Kidney epithelial cell (primary cell): ENCODE measurements around the gene LMO4. TPM values are rescaled to one million over a fixed set of nuclear protein-coding genes. Genes with fewer than 3 reads are reported as not detected.

Experiments
- DNase-seq: peaks from one replicate; pipeline ENCODE4 v3.0.0-alpha.2; 2010; ENCODE audit warnings: low read depth
- H3K27me3 ChIP-seq: 2 replicates; pipeline ENCODE4 v1.6.0; 2011; ENCODE audit warnings: low read length; ENCODE audit not compliant: control insufficient read depth, insufficient read depth
- H3K36me3 ChIP-seq: 2 replicates; pipeline ENCODE4 v1.5.1; 2011; ENCODE audit warnings: low read length; ENCODE audit not compliant: control insufficient read depth, insufficient read depth
- H3K4me3 ChIP-seq: 2 replicates; pipeline ENCODE4 v1.5.1; 2011; ENCODE audit warnings: low read depth, mild to moderate bottlenecking, control low read depth, low read length
- CTCF ChIP-seq: IDR thresholded peaks from 2 replicates; pipeline ENCODE4 v1.5.1; 2011; ENCODE audit warnings: mild to moderate bottlenecking, moderate library complexity, low read length, control low read depth, inconsistent platforms; ENCODE audit not compliant: insufficient read depth, poor library complexity, severe bottlenecking
- total RNA-seq: library from RNA; depleted of rRNA; stranded (reverse); fragments of >200 nt; gene quantifications from 2 replicates; pipeline ENCODE4 v1.2.3, GENCODE V29; 2015

Gene LMO4
- total RNA-seq, 1 donor from 2014 or later: 38.7 TPM

- no peaks in the 10 kb centered on the region for H3K27me3 ChIP-seq
- H3K4me3 ChIP-seq: no peak overlapping the region
- DNase-seq: no peak
- H3K36me3 ChIP-seq: no peaks in the 10 kb centered on the region
- TF ChIP-seq CTCF: no peak
These were observed 66.3 kb downstream of the LMO4 start for GRCh38 chr1:87394982-87395381.
